Parathyroid adenoma (tissue), 2 donors: ENCODE measurements around the gene PTOV1.

ENCODE experiments used
- H2AFZ ChIP-seq: fragments of 300-600 bp; sonication (generic); one replicate; pipeline ENCODE4 v1.7.0; 2017; ENCODE audit warnings: antibody characterized with exemption, mild to moderate bottlenecking
- H3K27ac ChIP-seq: fragments of 300-600 bp; sonication (generic); one replicate; pipeline ENCODE4 v1.7.0; 2017
- H3K27me3 ChIP-seq: fragments of 300-600 bp; sonication (generic); one replicate; pipeline ENCODE4 v1.7.0; 2017; ENCODE audit warnings: low read length; ENCODE audit not compliant: control insufficient read depth, insufficient read depth
- H3K36me3 ChIP-seq: fragments of 300-600 bp; sonication (generic); one replicate; pipeline ENCODE4 v1.7.0; 2017; ENCODE audit warnings: low read length; ENCODE audit not compliant: control insufficient read depth, insufficient read depth
- H3K4me1 ChIP-seq: fragments of 300-600 bp; sonication (generic); one replicate; pipeline ENCODE4 v1.7.0; 2017; ENCODE audit warnings: control low read depth
- H3K4me2 ChIP-seq: fragments of 300-600 bp; sonication (generic); one replicate; pipeline ENCODE4 v1.7.0; 2017; ENCODE audit warnings: low read length
- H3K4me3 ChIP-seq: fragments of 300-600 bp; sonication (generic); one replicate; pipeline ENCODE4 v1.7.0; 2017; ENCODE audit warnings: low read depth, low read length
- H3K79me2 ChIP-seq: fragments of 300-600 bp; sonication (generic); one replicate; pipeline ENCODE4 v1.7.0; 2017; ENCODE audit warnings: control low read depth
- H3K9ac ChIP-seq: fragments of 300-600 bp; sonication (generic); one replicate; pipeline ENCODE4 v1.7.0; 2017; ENCODE audit warnings: mild to moderate bottlenecking
- H3K9me3 ChIP-seq: fragments of 300-600 bp; sonication (generic); one replicate; pipeline ENCODE4 v1.7.0; 2017; ENCODE audit warnings: low read length; ENCODE audit not compliant: control insufficient read depth
- CTCF ChIP-seq: fragments of 300-600 bp; sonication (generic); IDR thresholded peaks from one replicate; pipeline ENCODE4 v1.7.0; 2017; ENCODE audit warnings: antibody characterized with exemption, mild to moderate bottlenecking
- donor health status: primary hyperparathyroidism.

The PTOV1 gene

GRCh38 chr19:49852631-49853126 lies 1.7 kb downstream of the PTOV1 start:
- Histone ChIP-seq H3K27me3 (no peaks in the 10 kb centered on the region), H3K4me2 (peak overlapping the region; percentile 80), H3K9ac (no peak overlapping the region), H3K36me3 (no peaks in the 10 kb centered on the region), H3K27ac (no peak overlapping the region), H3K79me2 (peaks cover 10% of the 10 kb centered on the region), H3K9me3 (no peaks in the 10 kb centered on the region), H3K4me1 (peaks cover 4% of the 10 kb centered on the region), H2AFZ (no peak overlapping the region), H3K4me3 (peak overlapping the region; percentile 61)
- TF ChIP-seq CTCF: no peak

- no peak overlapping the region for H3K9ac ChIP-seq
- no peaks in the 10 kb centered on the region for H3K27me3 ChIP-seq
- H3K36me3 ChIP-seq: no peaks in the 10 kb centered on the region
- H3K79me2 ChIP-seq: peaks cover 10% of the 10 kb centered on the region
- no peak overlapping the region for H3K4me3 ChIP-seq
- TF ChIP-seq CTCF: no peak
- H3K4me1 ChIP-seq: peaks cover 4% of the 10 kb centered on the region
- H2AFZ ChIP-seq: no peak overlapping the region
- no peak overlapping the region for H3K27ac ChIP-seq
- H3K4me2 ChIP-seq: no peak overlapping the region
- H3K9me3 ChIP-seq: no peaks in the 10 kb centered on the region
Observed at GRCh38 chr19:49853852-49854377, 3.0 kb downstream of the PTOV1 start.

GRCh38 chr19:49854378-49855263 lies 3.7 kb downstream of the PTOV1 start:
- peaks cover 10% of the 10 kb centered on the region for H3K79me2 ChIP-seq
- H3K9me3 ChIP-seq: no peaks in the 10 kb centered on the region
- H3K27me3 ChIP-seq: no peaks in the 10 kb centered on the region
- no peak overlapping the region for H3K27ac ChIP-seq
- no peak overlapping the region for H3K9ac ChIP-seq
- no peaks in the 10 kb centered on the region for H3K36me3 ChIP-seq
- no peak overlapping the region for H2AFZ ChIP-seq
- H3K4me2 ChIP-seq: no peak overlapping the region
- no peak overlapping the region for H3K4me3 ChIP-seq
- TF ChIP-seq CTCF: no peak
- peaks cover 4% of the 10 kb centered on the region for H3K4me1 ChIP-seq

GRCh38 chr19:49855277-49855675 lies 4.3 kb downstream of the PTOV1 start:
- H2AFZ ChIP-seq: no peak overlapping the region
- no peak overlapping the region for H3K27ac ChIP-seq
- peaks cover 10% of the 10 kb centered on the region for H3K79me2 ChIP-seq
- no peak overlapping the region for H3K4me2 ChIP-seq
- H3K4me1 ChIP-seq: peaks cover 4% of the 10 kb centered on the region
- H3K27me3 ChIP-seq: no peaks in the 10 kb centered on the region
- no peak overlapping the region for H3K9ac ChIP-seq
- no peak overlapping the region for H3K4me3 ChIP-seq
- TF ChIP-seq CTCF: no peak
- no peaks in the 10 kb centered on the region for H3K9me3 ChIP-seq
- no peaks in the 10 kb centered on the region for H3K36me3 ChIP-seq
